Myocyte (in vitro differentiated cells): Measurements from ENCODE around the gene SFT2D3. TPM values are rescaled to one million over a fixed set of nuclear protein-coding genes. Genes with fewer than 3 reads are reported as not detected.

Experiments used
- DNase-seq: peaks from one replicate; pipeline ENCODE4 v3.0.0-alpha.2; 2012; ENCODE audit warnings: low read depth
- total RNA-seq: library from RNA; depleted of rRNA; stranded (reverse); fragments of >200 nt; gene quantifications from 2 replicates; pipeline ENCODE4 v1.2.3, GENCODE V29; 2014

Gene SFT2D3
- total RNA-seq, 1 donor from 2014 or later: 8.3 TPM

GRCh38 chr2:127705391-127706065 lies 4.2 kb downstream of the SFT2D3 start:
- no peak for DNase-seq

GRCh38 chr2:127706215-127706990 lies 5.1 kb downstream of the SFT2D3 start:
- DNase-seq: no peak

GRCh38 chr2:127707890-127708648 lies 6.8 kb downstream of the SFT2D3 start:
- peak; percentile 8 for DNase-seq

GRCh38 chr2:127709336-127709735 lies 8.0 kb downstream of the SFT2D3 start:
- no peak for DNase-seq

GRCh38 chr2:127712999-127713398 lies 11.7 kb downstream of the SFT2D3 start:
- no peak for DNase-seq

GRCh38 chr2:127713562-127713961 lies 12.3 kb downstream of the SFT2D3 start:
- no peak for DNase-seq

GRCh38 chr2:127715778-127716449 lies 14.6 kb downstream of the SFT2D3 start:
- DNase-seq: no peak

GRCh38 chr2:127718271-127718670 lies 17.0 kb downstream of the SFT2D3 start:
- DNase-seq: no peak

GRCh38 chr2:127719301-127720218 lies 18.3 kb downstream of the SFT2D3 start:
- DNase-seq: no peak

GRCh38 chr2:127721311-127721977 lies 20.1 kb downstream of the SFT2D3 start:
- DNase-seq: peak; percentile 85

- no peak for DNase-seq
Observed at GRCh38 chr2:127721978-127722355, 20.7 kb downstream of the SFT2D3 start.

GRCh38 chr2:127722807-127723206 lies 21.5 kb downstream of the SFT2D3 start:
- peak; percentile 37 for DNase-seq

- DNase-seq: no peak
Observed at GRCh38 chr2:127726158-127726880, 25.0 kb downstream of the SFT2D3 start.

GRCh38 chr2:127733113-127733815 lies 32.0 kb downstream of the SFT2D3 start:
- DNase-seq: no peak

GRCh38 chr2:127733816-127734537 lies 32.7 kb downstream of the SFT2D3 start:
- peak; percentile 56 for DNase-seq

GRCh38 chr2:127735044-127735443 lies 33.7 kb downstream of the SFT2D3 start:
- DNase-seq: no peak

- no peak for DNase-seq
Observed at GRCh38 chr2:127735537-127736399, 34.5 kb downstream of the SFT2D3 start.
